Activated CD4-positive, CD25-positive, alpha-beta regulatory T cell treated with anti-CD3 and anti-CD28 coated beads, Interleukin-2, amount 50 U/mL, for 16 hours (primary cell): ENCODE results near the gene GCN1.
A peak's percentile ranks its signal among the peaks of the same experiment; 100 is the strongest.
"Not testable (repeated sequence)": the region's sequence is repeated elsewhere in the genome, so short reads cannot be mapped to it uniquely, and the experiment has no call there.

Source experiments
- DNase-seq: peaks from one replicate; pipeline ENCODE4 v3.0.0-alpha.2; 2020; ENCODE audit warnings: low read depth, low spot score

The GCN1 gene, protein sequence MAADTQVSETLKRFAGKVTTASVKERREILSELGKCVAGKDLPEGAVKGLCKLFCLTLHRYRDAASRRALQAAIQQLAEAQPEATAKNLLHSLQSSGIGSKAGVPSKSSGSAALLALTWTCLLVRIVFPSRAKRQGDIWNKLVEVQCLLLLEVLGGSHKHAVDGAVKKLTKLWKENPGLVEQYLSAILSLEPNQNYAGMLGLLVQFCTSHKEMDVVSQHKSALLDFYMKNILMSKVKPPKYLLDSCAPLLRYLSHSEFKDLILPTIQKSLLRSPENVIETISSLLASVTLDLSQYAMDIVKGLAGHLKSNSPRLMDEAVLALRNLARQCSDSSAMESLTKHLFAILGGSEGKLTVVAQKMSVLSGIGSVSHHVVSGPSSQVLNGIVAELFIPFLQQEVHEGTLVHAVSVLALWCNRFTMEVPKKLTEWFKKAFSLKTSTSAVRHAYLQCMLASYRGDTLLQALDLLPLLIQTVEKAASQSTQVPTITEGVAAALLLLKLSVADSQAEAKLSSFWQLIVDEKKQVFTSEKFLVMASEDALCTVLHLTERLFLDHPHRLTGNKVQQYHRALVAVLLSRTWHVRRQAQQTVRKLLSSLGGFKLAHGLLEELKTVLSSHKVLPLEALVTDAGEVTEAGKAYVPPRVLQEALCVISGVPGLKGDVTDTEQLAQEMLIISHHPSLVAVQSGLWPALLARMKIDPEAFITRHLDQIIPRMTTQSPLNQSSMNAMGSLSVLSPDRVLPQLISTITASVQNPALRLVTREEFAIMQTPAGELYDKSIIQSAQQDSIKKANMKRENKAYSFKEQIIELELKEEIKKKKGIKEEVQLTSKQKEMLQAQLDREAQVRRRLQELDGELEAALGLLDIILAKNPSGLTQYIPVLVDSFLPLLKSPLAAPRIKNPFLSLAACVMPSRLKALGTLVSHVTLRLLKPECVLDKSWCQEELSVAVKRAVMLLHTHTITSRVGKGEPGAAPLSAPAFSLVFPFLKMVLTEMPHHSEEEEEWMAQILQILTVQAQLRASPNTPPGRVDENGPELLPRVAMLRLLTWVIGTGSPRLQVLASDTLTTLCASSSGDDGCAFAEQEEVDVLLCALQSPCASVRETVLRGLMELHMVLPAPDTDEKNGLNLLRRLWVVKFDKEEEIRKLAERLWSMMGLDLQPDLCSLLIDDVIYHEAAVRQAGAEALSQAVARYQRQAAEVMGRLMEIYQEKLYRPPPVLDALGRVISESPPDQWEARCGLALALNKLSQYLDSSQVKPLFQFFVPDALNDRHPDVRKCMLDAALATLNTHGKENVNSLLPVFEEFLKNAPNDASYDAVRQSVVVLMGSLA (N-terminal part only)

DNA sequence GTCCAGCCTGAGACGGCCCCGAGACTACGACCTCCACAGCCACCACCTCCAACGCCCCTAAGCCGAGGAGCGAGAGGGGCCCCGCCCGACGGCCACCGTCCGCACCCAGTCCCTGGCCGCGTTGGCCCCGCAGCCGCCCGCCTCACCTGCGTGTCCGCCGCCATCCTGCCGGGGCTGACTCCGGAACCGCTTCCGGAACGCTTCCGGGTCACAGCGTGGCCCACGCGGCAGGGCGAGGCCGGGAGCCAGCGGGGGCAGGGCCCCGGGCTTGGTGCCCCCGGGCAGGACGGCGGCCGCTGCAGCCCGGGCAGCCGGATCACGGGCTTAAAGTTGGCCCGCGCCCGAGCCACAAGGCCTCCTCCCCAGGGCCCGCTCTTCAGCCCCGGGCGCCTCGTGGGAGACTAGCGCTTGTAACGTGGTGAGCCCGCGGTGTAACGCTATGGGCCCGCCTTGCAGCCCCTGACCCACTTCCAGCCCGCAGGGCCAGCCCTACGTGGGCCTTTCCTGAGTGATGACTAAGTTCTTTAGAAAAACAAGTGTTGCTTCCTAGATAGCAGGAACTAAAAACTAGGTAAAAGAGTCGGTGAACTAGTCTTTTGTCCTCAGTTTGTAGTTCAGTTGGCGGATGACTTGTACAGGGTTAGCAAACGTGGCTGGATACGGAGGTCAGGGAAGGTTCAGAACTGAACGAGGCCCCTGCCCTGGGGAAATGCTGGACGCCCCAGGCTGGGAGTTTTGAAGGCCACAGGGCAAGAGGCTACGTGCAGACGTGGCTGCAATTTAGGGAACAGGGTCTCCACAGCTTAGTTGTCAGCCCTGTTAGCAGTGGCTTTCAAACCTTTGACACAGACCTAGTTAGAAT, at the start of gene GCN1:
TSS of gene GCN1 (minus strand) at position 182 of the 862 bp plus-strand sequence. CDS start at position 164, 18 bp downstream.
- peak; percentile 78 for DNase-seq

DNA sequence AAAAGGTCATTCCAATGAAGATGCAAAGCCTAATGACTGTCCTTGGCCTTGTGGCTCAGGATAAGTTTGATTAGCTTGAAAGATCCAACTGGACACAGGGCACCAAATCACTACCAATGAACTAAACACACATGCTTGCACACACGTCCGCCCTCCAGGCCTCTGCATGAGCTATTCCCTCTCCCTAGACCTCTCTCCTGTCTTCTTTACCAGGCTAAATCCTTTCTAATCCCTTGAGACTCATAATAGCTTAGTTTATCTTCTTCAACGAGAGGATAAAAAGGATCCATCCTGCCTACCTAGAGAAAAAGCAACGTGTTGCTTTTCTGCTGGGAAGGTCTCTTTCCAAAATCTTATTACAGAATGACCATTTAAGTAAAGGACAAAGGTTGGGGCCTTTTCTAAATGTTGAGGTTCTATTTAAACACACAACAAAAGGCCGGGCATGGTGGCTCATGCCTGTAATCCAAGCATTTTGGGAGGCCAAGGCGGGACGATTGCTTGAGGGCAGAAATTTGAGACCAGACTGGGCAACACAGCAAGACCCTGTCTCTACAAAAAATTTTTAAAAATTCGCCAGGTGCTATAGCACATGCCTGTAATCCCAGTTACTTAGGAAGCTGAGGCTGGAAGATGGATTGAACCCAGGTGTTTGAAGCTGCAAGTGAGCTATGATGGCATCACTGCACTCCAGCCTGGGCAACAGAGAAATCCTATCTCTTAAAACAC, 48.6 kb upstream of the GCN1 start:
- DNase-seq = no peak

DNA sequence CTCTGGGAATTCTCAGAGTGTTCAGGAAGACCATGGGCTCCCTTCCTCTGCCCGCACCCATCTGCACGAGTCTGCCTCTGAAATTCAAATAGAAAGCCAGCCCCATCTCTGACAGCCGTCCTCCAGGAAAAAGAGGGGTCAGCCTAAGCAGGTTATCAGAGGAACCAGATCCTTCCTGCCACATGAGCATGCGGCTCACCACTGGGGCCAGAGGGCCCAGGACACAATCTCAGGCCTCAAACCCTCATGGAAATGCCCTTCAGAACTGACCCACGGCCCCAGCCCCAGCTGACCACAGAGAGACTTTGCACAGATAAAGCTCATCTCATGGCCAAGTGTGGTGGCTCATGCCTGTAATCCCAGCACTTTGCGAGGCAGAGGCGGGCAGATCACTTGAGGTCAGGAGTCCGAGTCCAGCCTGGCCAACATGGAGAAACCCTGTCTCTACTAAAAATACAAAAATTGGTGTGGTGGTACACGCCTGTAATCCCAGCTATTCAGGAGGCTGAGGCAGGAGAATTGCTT, 47.8 kb upstream of the GCN1 start:
- no peak for DNase-seq

DNA sequence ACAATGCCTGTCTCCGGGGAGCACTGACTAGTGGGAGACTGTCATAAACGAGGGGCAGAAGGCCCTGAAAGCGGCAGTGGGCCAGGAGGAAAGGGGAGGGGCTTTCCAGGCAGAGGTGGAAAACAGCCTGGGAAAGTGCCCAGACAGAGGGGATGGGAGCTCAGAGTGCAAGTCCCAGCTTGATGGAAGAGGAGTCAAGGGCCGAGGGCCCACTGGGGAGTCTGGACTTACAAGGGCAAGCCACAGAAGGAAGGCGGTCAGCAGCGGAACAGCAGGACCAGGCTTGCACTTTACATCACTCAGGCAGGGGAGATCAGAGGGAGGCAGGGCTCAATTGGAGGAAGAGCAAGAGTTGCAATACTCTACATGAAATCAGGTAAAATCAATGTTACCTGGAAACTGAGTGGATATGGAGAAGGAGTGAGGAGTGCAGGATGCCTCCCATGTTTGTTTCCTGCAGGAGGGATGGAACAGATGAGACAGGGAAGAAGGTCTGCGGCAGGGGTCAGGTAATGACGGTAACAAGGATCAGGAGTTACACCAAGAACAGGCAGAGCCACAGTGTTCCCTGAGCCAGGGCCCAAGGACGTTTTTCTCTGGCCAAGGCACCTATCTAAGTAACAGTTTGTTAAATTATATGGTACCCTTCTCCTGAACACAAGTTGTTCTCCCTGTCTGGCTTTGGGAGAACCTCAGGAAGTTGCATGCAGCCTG, 47.2 kb upstream of the GCN1 start:
- no peak for DNase-seq

DNA sequence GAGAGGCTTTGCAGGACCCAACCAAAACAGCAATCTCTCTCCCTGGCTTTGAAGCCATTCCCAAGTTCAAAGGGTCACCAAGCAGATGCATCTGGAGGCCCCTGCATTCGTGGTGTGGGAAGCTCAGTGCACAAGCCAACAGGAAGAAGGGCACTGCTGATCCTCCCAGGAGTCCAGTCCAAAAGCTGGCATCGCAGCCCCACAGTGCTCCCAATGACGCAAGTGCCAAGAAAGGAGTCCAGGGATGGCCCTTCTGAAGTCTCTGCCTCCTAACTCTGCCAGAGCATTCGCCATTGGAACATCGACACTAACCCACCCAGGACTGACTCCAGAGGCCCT, 45.9 kb upstream of the GCN1 start:
- no peak for DNase-seq

DNA sequence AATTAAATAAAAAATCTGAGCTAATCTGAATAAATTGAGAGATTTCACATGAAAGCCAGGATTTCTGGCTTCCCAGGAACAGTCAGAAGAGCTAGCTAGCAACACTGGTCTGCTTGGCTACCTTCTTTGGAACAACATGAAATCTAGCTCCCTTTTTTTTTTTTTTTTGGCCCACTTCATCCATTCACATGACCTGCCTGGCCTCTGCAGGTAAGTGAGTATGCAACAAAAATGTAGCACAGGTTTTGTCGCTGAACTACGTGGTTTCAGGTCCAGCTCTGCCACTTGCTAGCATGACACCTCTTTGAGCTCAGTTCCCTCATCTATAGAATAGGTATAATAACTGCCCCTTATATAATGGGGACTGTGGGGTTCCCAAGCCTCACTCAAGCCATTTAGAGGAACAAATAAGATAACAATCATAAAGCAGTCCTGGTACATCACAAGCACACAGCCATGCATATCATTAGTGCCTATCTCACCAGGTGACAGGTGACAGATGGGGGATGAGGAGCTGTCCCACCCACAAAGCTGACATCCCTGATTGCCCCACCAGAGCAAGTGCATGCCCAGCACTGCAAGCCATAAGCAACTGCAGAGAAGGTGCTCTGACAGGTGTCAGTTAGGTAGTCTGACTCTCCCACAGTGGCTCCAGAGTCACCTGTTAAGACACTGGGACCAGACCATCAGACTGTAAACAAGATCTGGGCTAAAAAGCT, 45.4 kb upstream of the GCN1 start:
- no peak for DNase-seq

DNA sequence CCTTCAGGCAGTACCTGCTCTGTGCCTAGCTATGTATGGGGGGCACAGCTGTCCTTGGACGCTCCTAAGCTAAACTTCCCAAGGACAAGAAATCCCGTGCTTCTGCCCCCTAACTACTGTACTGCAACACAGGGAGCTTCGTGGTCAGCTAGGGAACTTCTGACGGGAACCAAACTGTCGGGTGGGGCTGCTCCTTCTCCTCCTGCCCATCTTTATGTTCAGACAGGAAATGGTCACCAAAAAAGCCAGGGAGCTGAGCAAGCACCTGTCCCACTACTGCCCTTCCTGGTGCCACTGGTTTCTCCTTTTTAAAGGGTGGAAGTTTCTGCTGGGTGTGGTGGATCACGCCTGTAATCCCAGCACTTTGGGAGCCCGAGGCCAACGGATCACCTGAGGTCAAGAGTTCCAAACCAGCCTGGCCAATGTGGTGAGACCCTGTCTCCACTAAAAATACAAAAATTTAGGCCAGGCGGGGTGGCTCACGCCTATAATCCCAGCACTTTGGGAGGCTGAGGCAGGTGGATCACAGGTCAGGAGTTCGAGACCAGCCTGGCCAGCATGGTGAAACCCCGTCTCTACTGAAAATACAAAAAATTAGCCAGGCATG, 44.4 kb upstream of the GCN1 start:
- DNase-seq = no peak

DNA sequence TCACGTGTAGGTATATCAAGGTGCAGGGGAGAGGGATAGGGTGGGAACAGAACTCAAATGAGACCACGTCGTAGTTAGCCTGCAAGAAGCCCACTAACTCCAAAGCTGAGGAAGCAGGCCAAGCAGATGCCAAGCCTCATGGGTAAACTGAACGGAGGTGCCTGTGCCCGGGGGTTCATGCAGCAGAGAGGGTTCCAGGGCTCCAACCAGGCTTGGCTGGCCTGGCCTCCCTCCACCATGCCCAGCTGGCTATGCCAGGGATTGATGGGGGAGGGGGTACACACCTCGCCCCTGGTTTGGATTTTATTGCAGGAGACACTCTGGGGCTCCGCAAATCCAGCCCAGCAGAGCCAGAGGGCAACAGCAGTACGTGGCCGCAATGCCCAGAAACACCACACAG, 43.7 kb upstream of the GCN1 start:
- DNase-seq = no peak

DNA sequence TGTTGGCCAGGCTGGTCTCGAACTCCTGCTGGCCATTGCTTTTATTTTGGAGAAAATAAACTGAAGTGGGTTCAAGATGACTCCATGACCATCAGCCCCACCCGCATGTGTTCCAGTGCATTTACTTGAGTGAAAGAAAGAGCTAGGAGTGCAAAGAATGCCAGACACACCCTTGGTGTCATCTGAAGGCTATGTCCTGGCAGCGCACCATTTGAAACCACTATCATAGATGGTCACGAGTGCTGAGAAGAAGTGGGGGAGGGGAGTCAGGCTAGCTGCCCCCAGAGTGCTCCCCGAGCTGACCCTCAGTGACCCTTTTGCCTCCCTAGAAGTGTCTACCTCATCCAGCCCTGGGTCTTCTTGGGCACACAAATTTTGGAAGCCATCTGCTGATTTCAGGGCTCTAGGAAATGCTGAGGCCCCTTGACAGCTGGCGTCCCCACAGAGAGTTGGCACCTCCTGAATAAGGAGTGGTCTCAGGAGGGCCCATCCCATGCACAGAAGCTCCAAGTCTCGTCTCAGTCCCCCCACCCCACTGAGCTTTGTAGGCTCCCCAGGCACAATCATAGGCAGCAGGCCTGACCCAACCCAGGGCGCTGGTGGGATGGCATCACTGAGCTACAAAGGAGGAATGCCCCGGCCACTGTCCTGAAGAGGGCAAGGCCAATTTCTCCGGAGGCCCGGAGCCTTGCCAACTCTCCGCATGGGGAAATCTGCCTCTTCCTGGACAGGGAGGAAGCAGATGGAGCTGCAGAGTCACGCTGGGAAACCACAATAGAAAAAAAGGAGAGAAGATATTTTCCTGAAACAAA, 43.1 kb upstream of the GCN1 start:
- DNase-seq = no peak

DNA sequence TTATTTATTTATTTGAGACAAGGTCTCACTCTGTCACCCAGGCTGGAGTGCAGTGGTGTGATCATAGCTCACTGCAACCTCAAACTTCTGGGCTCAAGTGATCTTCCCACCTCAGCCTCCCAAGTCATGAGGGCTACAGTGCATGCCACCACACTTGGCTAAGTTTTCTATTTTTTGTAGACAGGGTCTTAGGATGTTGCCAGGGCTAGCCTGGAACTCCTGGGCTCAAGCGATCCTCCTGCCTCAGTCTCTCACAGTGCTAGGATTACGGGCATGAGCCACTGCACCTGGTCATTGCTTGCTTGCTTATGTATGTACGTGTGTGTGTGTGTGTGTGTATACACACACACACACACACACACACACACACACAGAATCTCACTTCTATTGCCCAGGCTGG, 42.3 kb upstream of the GCN1 start:
- DNase-seq = not testable (repeated sequence)

DNA sequence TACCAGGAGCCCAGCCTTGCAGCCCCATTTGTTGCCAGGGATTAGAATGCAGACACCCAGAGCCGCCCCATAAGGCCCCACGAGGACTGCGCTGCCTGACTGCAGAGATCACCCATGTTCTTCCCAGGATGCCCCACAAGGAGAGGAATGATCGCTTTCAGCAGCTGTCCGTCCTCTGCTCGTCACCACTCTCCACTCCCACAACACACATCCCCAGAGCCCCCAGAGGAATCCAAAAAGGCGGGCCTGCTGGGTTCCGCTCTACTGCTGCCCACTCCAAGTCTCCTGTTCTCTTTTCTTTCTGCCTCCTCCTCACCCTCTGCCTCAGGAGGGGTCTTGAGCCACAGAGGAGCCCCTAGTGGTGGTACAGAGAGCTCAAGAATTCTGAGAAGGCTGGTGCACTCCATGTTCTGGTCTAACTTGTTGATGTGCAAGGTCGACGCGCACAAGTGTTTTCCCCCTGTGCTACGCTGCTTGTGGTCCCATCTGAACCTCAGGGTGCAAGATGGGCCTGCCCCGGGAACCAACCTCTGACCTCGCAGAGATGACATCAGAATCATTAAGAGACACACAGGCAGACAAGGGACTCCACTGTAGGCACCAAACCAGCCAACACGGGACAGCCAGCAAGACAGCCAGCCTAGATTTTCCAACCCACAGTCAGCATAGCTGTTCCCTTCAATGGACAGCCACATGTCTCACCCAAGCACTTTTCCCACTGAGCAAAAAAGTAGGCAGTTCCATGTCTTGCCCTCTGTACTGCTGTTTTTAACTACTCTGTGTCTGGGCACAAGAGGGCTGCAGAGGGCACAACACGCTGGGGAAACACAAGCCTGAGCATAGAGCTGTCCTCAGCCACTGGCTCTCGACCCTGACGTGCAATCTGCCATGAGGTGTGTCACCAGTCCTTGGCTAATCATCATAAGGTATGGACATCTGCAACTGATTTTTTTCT, 41.1 kb upstream of the GCN1 start:
- no peak for DNase-seq

DNA sequence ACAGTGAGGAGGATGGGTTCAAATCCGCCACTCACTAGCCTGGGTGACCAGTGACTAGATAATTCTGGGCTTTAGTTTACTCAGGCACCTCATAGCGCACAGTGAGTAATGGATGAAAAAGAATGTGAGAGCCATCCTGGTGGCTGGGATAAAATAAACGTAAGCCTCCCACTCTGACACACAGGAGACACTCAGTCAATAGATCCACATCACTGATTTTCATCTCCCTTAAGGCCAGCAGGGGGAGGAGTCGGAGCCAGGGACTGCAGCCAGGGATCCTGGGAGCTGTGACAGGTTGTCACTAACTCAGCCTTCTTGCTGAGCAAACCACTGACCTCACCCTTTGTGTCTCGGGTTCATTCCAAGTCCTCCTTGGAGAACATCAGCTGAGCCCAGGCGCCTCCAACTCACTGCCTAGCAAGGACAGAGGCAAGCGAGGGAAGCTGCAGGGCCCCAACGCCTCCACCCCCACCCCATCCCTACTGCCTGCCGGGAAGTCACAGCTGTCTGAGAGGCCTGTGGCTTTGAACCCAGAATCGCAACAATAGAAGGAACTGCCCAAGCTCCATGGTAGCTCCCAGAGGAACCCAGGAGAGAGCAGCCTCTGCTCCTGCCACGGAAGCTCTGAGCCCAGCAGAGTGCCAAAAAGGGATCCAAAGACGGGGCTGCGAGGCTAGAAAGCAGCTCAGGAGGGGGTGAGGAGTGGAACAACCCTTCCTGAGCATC, 40.3 kb upstream of the GCN1 start:
- no peak for DNase-seq

DNA sequence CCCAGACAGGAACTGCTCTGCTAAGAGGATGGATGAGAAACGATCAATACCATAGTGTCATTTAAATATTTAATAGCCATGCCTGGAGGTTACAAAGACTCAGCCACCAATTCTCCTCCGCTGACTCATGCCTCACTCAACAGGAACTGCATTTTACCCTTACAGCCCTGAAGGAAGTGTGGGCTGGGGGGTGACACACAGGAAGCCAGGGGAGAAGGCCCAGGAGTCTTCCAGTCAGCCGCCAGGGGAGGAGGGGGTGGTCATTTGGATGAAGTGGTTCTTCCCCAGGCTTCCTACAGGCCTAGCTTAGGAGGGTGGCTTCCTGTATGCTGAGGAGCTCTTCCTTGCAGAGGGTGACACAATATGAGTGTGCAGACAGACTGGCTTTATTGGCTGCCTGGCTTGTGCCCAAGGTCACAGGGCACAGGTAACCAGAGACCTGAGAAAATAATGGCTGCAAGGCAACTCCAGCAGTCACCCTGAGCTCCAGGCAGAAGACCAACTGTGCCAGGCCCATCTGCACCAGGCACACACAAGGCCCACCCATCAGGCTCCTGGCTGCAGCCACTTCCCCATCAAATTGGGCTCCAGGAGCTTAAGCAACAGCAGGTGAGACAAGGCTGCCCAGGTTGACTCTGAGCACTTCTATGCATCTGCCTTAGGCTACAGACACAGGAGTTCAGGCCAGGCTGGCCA, 36.9 kb upstream of the GCN1 start:
- DNase-seq = peak; percentile 44

DNA sequence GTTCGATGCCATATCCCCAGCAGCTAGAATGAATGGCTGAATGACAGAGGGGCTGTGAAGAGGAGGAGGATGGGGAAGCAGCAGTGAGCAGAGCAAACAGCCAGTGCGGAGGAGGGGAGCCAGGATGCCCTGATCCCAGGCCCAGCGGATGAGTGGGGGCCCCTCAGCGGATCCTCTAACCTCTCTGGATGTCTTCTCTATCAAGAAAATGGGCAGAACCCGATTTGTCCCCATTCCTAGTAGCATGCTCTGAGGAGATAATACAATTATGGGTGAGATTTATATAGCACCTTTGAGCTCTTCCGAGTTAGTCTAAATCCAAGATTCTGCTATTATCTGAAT, 36.4 kb upstream of the GCN1 start:
- no peak for DNase-seq

DNA sequence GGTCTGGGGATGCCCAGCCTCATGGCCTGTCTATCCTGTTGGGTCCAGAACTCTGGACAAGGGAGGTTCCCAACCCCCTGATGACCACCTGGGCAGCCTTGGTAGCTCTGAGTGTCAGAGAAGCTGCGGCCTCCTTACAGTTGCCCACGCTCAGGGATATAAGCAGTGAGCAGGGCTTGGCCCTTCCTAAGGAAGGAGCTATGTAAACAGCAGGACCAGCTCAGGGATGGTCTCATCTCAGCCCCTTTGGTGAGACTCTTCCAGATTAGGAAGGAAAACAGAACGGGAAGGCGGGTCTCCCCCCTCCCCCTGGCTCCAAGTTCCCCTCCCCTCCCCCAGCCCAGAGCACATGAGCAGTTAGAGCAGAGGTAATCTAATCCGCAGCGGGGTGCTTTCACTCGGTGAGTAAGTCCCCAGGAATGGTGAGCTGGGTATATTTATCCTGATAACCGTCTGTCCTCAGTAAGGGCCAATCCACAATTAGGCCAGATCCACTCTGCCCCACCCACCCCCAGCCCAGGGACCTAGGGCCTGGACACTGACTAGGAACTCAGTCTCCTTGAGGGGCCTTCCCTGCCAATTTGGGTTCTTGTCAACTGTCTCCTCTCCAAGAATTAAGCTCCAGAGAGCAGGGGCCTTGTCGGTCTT, 35.9 kb upstream of the GCN1 start:
- no peak for DNase-seq
